Sigmoid colon (tissue), 7 donors: Measurements from ENCODE around the gene SNX24. TPM values are rescaled to one million over a fixed set of nuclear protein-coding genes. Genes with fewer than 3 reads are reported as not detected.

Experiments used
- DNase-seq: peaks from one replicate; pipeline ENCODE4 v3.0.0-alpha.2; 2019
- H3K27ac ChIP-seq, 4 donors: fragments of 200-600 bp; sonication (generic); one replicate each; pipeline ENCODE4 v1.5.1; 2016 to 2019; ENCODE audit warnings: mild to moderate bottlenecking in 1 of 4
- H3K27me3 ChIP-seq, 3 donors: fragments of 200-600 bp; sonication (generic); one replicate each; pipeline ENCODE4 v1.5.1; 2019; ENCODE audit warnings: mild to moderate bottlenecking in 1 of 3
- H3K36me3 ChIP-seq, 4 donors: fragments of 200-600 bp; sonication (generic); one replicate each; pipeline ENCODE4 v1.5.1; 2016 to 2019
- H3K4me1 ChIP-seq, 4 donors: fragments of 200-600 bp; sonication (generic); one replicate each; pipeline ENCODE4 v1.5.1; 2017 to 2019
- H3K4me3 ChIP-seq, 4 donors: fragments of 200-600 bp; sonication (generic); one replicate each; pipeline ENCODE4 v1.5.1; 2017 to 2019; ENCODE audit warnings: mild to moderate bottlenecking in 2 of 4, moderate library complexity in 1 of 4
- H3K9me3 ChIP-seq, 4 donors: fragments of 200-600 bp in 3 of 4; sonication (generic) in 3 of 4; one replicate each; pipeline versions ENCODE4 v1.5.1 to v1.6.1; 2013 to 2019
- EP300 ChIP-seq, 4 donors: sonication (generic); formaldehyde crosslinking; IDR thresholded peaks; one replicate each; pipeline ENCODE4 v1.6.1; 2017; ENCODE audit warnings: antibody characterized with exemption in 4 of 4
- POLR2A ChIP-seq, 2 donors: fragments of 450-650 bp; IDR thresholded peaks; one replicate each; pipeline ENCODE4 v1.6.1; 2016; ENCODE audit warnings: antibody characterized with exemption in 2 of 2, mild to moderate bottlenecking in 2 of 2, moderate library complexity in 2 of 2
- POLR2AphosphoS5 ChIP-seq, 4 donors: sonication (generic); formaldehyde crosslinking; IDR thresholded peaks; one replicate each; pipeline ENCODE4 v1.6.1; 2017; ENCODE audit warnings: antibody characterized with exemption in 4 of 4
- WGBS, 2 donors: extraction: QIAGEN DNeasy Blood & Tissue Kit; methylation state at CpG; one replicate each; pipeline ENCODE4 v1.1.7; 2013; 5-methylcytosine and 5-hydroxymethylcytosine counted together
- intact Hi-C: fragments of 100-400 bp; cut with DNase I; formaldehyde crosslinking; loops from one replicate; pipeline ENCODE4 v1.15.1; 2023
- polyA plus RNA-seq, 3 donors: library from polyadenylated mRNA; stranded (reverse); fragments of 200-250 nt; gene quantifications; one replicate each; pipeline ENCODE4 v1.2.3, GENCODE V29; 2013
- total RNA-seq, 4 donors: library from RNA; depleted of rRNA; stranded (reverse); fragments of >200 nt; gene quantifications; one replicate each; pipeline ENCODE4 v1.1.0, GENCODE V29; 2016
- TF ChIP-seq, protein P1 (sequence below), 4 experiments: fragments of 450-650 bp in 3 of 4; fragments of 200-600 bp in 1 of 4; IDR thresholded peaks; one replicate each; pipeline ENCODE4 v1.5.1; 2016 to 2019; ENCODE audit warnings: antibody characterized with exemption in 4 of 4, mild to moderate bottlenecking in 3 of 4, moderate library complexity in 2 of 4
- donor health status: healthy with polysubstance abuse.
- donor health status: Bipolar disorder and iron deficiency.
- donor health status: healthy.

Gene SNX24
- total and polyA plus RNA-seq, 7 donors = 7.3 to 28.2 (median 10.7) TPM

DNA sequence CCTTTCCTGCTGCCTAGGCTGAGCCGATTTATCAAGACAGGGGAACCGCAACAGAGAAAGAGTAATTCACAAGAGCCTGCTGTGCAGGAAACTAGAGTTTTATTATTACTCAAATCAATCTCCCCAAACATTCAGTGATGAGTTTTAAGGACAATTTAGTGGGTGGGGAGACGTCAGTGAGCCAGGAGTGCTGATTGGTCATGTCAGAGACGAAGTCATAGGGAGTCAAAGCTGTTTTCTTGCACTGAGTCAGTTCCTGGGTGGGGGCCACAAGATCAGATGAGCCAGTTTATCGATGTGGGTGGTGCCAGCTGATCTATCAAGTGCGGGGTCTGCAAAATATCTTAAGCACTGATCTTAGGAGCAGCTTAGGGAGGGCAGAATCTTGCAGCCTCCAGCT lies 19.0 kb downstream of the SNX24 start:
- no peak for DNase-seq
- H3K27ac ChIP-seq = no peak overlapping the region
- no peak for TF ChIP-seq POLR2A (IDR thresholded peaks at IDR 0.05)
- no peak for TF ChIP-seq POLR2AphosphoS5 (IDR thresholded peaks at IDR 0.05)
- TF ChIP-seq, protein P1, sequence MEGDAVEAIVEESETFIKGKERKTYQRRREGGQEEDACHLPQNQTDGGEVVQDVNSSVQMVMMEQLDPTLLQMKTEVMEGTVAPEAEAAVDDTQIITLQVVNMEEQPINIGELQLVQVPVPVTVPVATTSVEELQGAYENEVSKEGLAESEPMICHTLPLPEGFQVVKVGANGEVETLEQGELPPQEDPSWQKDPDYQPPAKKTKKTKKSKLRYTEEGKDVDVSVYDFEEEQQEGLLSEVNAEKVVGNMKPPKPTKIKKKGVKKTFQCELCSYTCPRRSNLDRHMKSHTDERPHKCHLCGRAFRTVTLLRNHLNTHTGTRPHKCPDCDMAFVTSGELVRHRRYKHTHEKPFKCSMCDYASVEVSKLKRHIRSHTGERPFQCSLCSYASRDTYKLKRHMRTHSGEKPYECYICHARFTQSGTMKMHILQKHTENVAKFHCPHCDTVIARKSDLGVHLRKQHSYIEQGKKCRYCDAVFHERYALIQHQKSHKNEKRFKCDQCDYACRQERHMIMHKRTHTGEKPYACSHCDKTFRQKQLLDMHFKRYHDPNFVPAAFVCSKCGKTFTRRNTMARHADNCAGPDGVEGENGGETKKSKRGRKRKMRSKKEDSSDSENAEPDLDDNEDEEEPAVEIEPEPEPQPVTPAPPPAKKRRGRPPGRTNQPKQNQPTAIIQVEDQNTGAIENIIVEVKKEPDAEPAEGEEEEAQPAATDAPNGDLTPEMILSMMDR (IDR thresholded peaks at IDR 0.05) = no peak
- TF ChIP-seq EP300 (IDR thresholded peaks at IDR 0.05) = no peak
- H3K27me3 ChIP-seq = no peaks in the 10 kb centered on the region
- no peak overlapping the region for H3K4me3 ChIP-seq
- peaks cover 0 to 13% (median 0%) of the 10 kb centered on the region in 4 donors for H3K36me3 ChIP-seq
- intact Hi-C loops = no loop called here
- no peaks in the 10 kb centered on the region for H3K4me1 ChIP-seq
- 89 to 92% methylated on average over 6 of the region's 6 CpGs for WGBS, 2 donors
- H3K9me3 ChIP-seq = no peaks in the 10 kb centered on the region

DNA sequence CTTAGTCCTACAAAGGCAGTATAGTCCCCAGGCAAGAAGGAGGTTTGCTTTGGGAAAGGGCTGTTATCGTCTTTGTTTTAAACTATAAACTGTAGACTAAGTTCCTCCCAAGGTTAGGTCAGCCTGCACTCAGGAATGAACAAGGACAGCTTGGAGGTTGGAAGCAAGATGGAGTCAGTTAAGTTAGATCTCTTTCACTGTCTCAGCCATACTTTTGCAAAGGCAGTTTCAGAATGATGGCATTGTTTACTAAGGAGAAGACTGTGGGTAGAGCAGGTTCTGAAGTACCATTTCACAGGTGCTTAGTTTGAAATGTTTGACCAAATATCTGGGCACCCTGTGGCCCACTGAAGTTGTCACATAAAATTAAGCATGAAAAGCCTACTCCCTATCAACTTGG lies 19.4 kb downstream of the SNX24 start:
- intact Hi-C loops = no loop called here
- H3K27me3 ChIP-seq = no peaks in the 10 kb centered on the region
- no peak overlapping the region for H3K27ac ChIP-seq
- DNase-seq = no peak
- WGBS, 2 donors = 95 to 97% methylated on average over 1 of the region's 1 CpG
- no peak for TF ChIP-seq POLR2AphosphoS5 (IDR thresholded peaks at IDR 0.05)
- TF ChIP-seq, protein P1 (IDR thresholded peaks at IDR 0.05) = no peak
- TF ChIP-seq POLR2A (IDR thresholded peaks at IDR 0.05) = no peak
- no peak for TF ChIP-seq EP300 (IDR thresholded peaks at IDR 0.05)
- H3K9me3 ChIP-seq = no peaks in the 10 kb centered on the region
- H3K36me3 ChIP-seq = peaks cover 0 to 13% (median 0%) of the 10 kb centered on the region in 4 donors
- no peak overlapping the region for H3K4me3 ChIP-seq
- H3K4me1 ChIP-seq = no peaks in the 10 kb centered on the region

DNA sequence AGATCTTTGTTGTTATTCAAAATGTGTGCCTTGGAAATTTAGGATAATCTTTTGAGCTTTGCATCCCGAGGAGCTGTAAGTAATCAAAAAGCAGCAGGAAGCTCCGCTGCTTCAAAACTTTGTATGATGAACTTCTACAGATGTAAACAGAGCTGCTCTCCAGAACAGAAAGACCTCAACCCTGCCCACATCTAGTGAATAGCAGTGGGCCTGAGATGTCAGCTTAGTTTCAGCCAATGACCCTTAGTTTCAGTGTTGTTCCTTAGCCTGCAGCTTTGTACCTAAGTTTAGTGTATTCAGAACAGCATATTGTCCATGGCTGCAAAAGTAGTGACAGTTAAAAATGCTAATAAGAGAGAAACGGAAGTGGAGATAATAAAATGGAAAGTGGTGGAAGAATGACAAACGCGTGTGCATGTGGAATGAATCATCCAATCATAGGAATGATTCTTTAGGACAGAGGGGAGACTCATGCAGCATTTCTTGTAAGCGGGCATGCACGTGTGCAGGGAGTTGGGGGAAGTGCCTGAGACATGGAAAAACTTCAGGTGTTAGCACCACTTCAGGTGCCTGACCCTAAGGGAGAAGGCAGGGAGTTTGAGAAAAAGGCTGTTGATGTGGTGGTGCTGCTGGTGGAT lies 24.9 kb downstream of the SNX24 start:
- Histone ChIP-seq H3K9me3 (no peaks in the 10 kb centered on the region), H3K4me3 (no peak overlapping the region), H3K27ac (no peak overlapping the region), H3K36me3 (peaks cover 0 to 13% (median 0%) of the 10 kb centered on the region in 4 donors), H3K4me1 (peaks cover 0 to 7% (median 0%) of the 10 kb centered on the region in 4 donors), H3K27me3 (no peaks in the 10 kb centered on the region)
- intact Hi-C loops = no loop called here
- no peak for TF ChIP-seq POLR2A (IDR thresholded peaks at IDR 0.05)
- TF ChIP-seq, protein P1 (IDR thresholded peaks at IDR 0.05) = no peak
- no peak for TF ChIP-seq POLR2AphosphoS5 (IDR thresholded peaks at IDR 0.05)
- no peak for TF ChIP-seq EP300 (IDR thresholded peaks at IDR 0.05)
- no peak for DNase-seq
- WGBS, 2 donors = 80 to 84% methylated on average over 7 of the region's 7 CpGs

DNA sequence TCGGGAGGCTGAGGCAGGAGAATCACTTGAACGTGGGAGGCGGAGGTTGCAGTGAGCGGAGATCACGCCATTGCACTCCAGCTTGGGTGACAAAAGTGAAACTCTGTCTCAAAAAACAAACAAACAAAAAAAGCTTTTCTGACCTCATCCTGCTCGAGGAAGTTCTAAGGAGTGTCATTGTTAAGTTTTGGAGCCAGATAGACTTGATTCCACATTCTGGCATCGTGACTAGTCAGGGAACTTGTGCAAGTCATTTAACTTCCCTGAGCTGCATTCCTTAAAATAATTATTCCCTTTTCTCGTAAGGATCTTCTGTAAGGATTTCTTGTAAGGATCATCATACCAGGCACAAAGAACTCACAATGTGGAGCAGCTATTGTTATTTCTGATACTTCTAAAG lies 26.2 kb downstream of the SNX24 start:
- no peak overlapping the region for H3K27ac ChIP-seq
- H3K27me3 ChIP-seq = no peaks in the 10 kb centered on the region
- WGBS, 2 donors = 87 to 89% methylated on average over 8 of the region's 8 CpGs
- peaks cover 0 to 6% (median 0%) of the 10 kb centered on the region in 4 donors for H3K36me3 ChIP-seq
- no peak overlapping the region for H3K4me3 ChIP-seq
- intact Hi-C loops = no loop called here
- H3K9me3 ChIP-seq = no peaks in the 10 kb centered on the region
- TF ChIP-seq POLR2AphosphoS5 (IDR thresholded peaks at IDR 0.05) = no peak
- TF ChIP-seq, protein P1 (IDR thresholded peaks at IDR 0.05) = no peak
- no peak for TF ChIP-seq EP300 (IDR thresholded peaks at IDR 0.05)
- TF ChIP-seq POLR2A (IDR thresholded peaks at IDR 0.05) = no peak
- peaks cover 0 to 7% (median 0%) of the 10 kb centered on the region in 4 donors for H3K4me1 ChIP-seq
- no peak for DNase-seq
